HG03060 (cell line): ENCODE measurements around the gene EXOC6.

Experiments used
- ATAC-seq: cut with Tn5 transposase; IDR thresholded peaks from one replicate; pipeline ENCODE4 v1.9.1; 2021; ENCODE audit warnings: low read depth, moderate number of reproducible peaks; ENCODE audit not compliant: unreplicated experiment

EXOC6 gene

GRCh38 chr10:93074597-93075368 is 226.5 kb downstream of the EXOC6 start:
- ATAC-seq: no peak

- ATAC-seq: no peak
These were observed 227.3 kb downstream of the EXOC6 start for GRCh38 chr10:93075369-93076221.

- ATAC-seq: no peak
These were observed 228.6 kb downstream of the EXOC6 start for GRCh38 chr10:93076871-93077270.

- ATAC-seq: no peak
These were observed 229.6 kb downstream of the EXOC6 start for GRCh38 chr10:93077860-93078337.

- no peak for ATAC-seq
These were observed 231.5 kb downstream of the EXOC6 start for GRCh38 chr10:93079663-93080349.

- no peak for ATAC-seq
These were observed 232.2 kb downstream of the EXOC6 start for GRCh38 chr10:93080350-93081046.

GRCh38 chr10:93081318-93081717 is 233.0 kb downstream of the EXOC6 start:
- no peak for ATAC-seq

- no peak for ATAC-seq
These were observed 233.5 kb downstream of the EXOC6 start for GRCh38 chr10:93081834-93082233.

- ATAC-seq: no peak
These were observed 235.6 kb downstream of the EXOC6 start for GRCh38 chr10:93083743-93084539.

- no peak for ATAC-seq
These were observed 237.0 kb downstream of the EXOC6 start for GRCh38 chr10:93085272-93085859.

- no peak for ATAC-seq
These were observed 238.0 kb downstream of the EXOC6 start for GRCh38 chr10:93086289-93086688.

- ATAC-seq: no peak
These were observed 239.5 kb downstream of the EXOC6 start for GRCh38 chr10:93087846-93088245.

GRCh38 chr10:93088466-93088865 is 240.1 kb downstream of the EXOC6 start:
- no peak for ATAC-seq

GRCh38 chr10:93090619-93091018 is 242.3 kb downstream of the EXOC6 start:
- ATAC-seq: no peak

GRCh38 chr10:93091960-93092359 is 243.6 kb downstream of the EXOC6 start:
- no peak for ATAC-seq

- no peak for ATAC-seq
These were observed 246.9 kb downstream of the EXOC6 start for GRCh38 chr10:93095225-93095624.

GRCh38 chr10:93096901-93097300 is 248.6 kb downstream of the EXOC6 start:
- no peak for ATAC-seq

- no peak for ATAC-seq
These were observed 249.1 kb downstream of the EXOC6 start for GRCh38 chr10:93097386-93097785.

GRCh38 chr10:93098816-93099215 is 250.5 kb downstream of the EXOC6 start:
- no peak for ATAC-seq
